ENCODE results near the gene GHITM. TPM values are rescaled to one million over a fixed set of nuclear protein-coding genes. Genes with fewer than 3 reads are reported as not detected.

GHITM gene
- polyA plus RNA-seq, 1 of the 3 experiments (the other 2 are of a cell fraction) = 113 TPM

GRCh38 chr10:84197643-84198042 lies 58.3 kb downstream of the GHITM start (continued):
- TF ChIP-seq USF2 (IDR thresholded peaks at IDR 0.05; ENCODE audit: borderline replicate concordance, low read depth, low read length) = no peak
- no peak for TF ChIP-seq REST (IDR thresholded peaks at IDR 0.05; ENCODE audit: low read depth, low read length)
- no peak for TF ChIP-seq GATA2 (CRISPR knock-in tag; IDR thresholded peaks at IDR 0.05)
- TF ChIP-seq MAX (IDR thresholded peaks at IDR 0.05; ENCODE audit: low read depth) = no peak
- TF ChIP-seq FOXM1 (IDR thresholded peaks at IDR 0.05; ENCODE audit: low read depth) = no peak
- no peak for TF ChIP-seq EP300 (IDR thresholded peaks at IDR 0.05; ENCODE audit: borderline replicate concordance in 1 of 2, low read depth in 1 of 2, low read length in 1 of 2)
- no peak for TF ChIP-seq RCOR1 (IDR thresholded peaks at IDR 0.05; ENCODE audit: low read length)

- H3K9me2 ChIP-seq = no peaks in the 10 kb centered on the region
- H3K9me3 ChIP-seq = no peaks in the 10 kb centered on the region
- H3F3A ChIP-seq (replicated peaks; ENCODE audit: insufficient read depth) = no peaks in the 10 kb centered on the region
- H3K36me3 ChIP-seq (replicated peaks in 1 of 2; ENCODE audit: control insufficient read depth in 1 of 2, insufficient read depth in 2 of 2, low read length in 1 of 2) = no peaks in the 10 kb centered on the region
- no peak overlapping the region for H3K4me2 ChIP-seq
- no peak overlapping the region for H3K4me3 ChIP-seq (ENCODE audit: low read depth in 2 of 2, low read length in 1 of 2)
- TF ChIP-seq NRF1 (IDR thresholded peaks at IDR 0.05; ENCODE audit: low read depth, low read length) (no peak), PBX3 (IDR thresholded peaks at IDR 0.05) (no peak), USF2 (IDR thresholded peaks at IDR 0.05; ENCODE audit: borderline replicate concordance, low read depth, low read length) (no peak), RCOR1 (IDR thresholded peaks at IDR 0.05; ENCODE audit: low read length) (no peak), TCF12 (IDR thresholded peaks at IDR 0.05) (no peak), FOXJ3 (CRISPR knock-in tag; IDR thresholded peaks at IDR 0.05) (no peak), JUND (IDR thresholded peaks at IDR 0.05) (no peak), MEF2A (IDR thresholded peaks at IDR 0.05; ENCODE audit: borderline replicate concordance, low read depth) (no peak), MAX (IDR thresholded peaks at IDR 0.05; ENCODE audit: low read depth) (no peak), FOSL2 (IDR thresholded peaks at IDR 0.05; ENCODE audit: borderline replicate concordance, low read depth) (no peak), SMC3 (IDR thresholded peaks at IDR 0.05; ENCODE audit: low read depth, low read length) (no peak), CTCF (IDR thresholded peaks at IDR 0.05) (no peak), RXRA (IDR thresholded peaks at IDR 0.05; ENCODE audit: borderline replicate concordance, low read depth) (no peak), RAD21 (IDR thresholded peaks at IDR 0.05; ENCODE audit: low read length) (no peak), TAF1 (IDR thresholded peaks at IDR 0.05; ENCODE audit: borderline replicate concordance, low read depth, low read length) (no peak), RFX5 (IDR thresholded peaks at IDR 0.05; ENCODE audit: low read length) (no peak), YY1 (IDR thresholded peaks at IDR 0.05; ENCODE audit: low read depth) (no peak), MXI1 (IDR thresholded peaks at IDR 0.05; ENCODE audit: low read depth, low read length) (no peak)
- no peak for DNase-seq
- POLR2A ChIA-PET = no interaction called here
- no peaks in the 10 kb centered on the region for H3K79me2 ChIP-seq (ENCODE audit: insufficient read depth)
- H4K20me1 ChIP-seq (ENCODE audit: insufficient read depth) = no peaks in the 10 kb centered on the region
- CTCF ChIA-PET = interaction anchor here (1.4 to 3.1 kb wide), 2 partner anchors 10 to 51 kb away, joined by 3 to 13 read pairs; no protein-coding TSS in a partner anchor
- H3K27me3 ChIP-seq (ENCODE audit: insufficient read depth) = no peaks in the 10 kb centered on the region
- no peak overlapping the region for H3K9ac ChIP-seq
- H3K27ac ChIP-seq (ENCODE audit: low read depth in 2 of 2, low read length in 1 of 2) = no peak overlapping the region
- WGBS (ENCODE audit: low lambda C conversion rate) = 55% methylated on average over 7 of the region's 7 CpGs
- H2AFZ ChIP-seq (ENCODE audit: low read depth) = no peak overlapping the region
- peaks cover 0 to 11% of the 10 kb centered on the region in 2 experiments; a peak in 1 of 4 replicates for H3K4me1 ChIP-seq (ENCODE audit: control insufficient read depth in 1 of 2, insufficient read depth in 2 of 2, low read depth in 1 of 2, low read length in 1 of 2)
These were observed 59.1 kb downstream of the GHITM start for GRCh38 chr10:84198206-84198915.
